GM19193 (cell line): Measurements from ENCODE around the gene TWF1.

Experiments
- POLR2A ChIP-seq: IDR thresholded peaks from 4 replicates; pipeline ENCODE4 v1.6.1; 2011; ENCODE audit not compliant: insufficient read depth, insufficient read length; ENCODE audit errors: extremely low read depth

TWF1 gene

GRCh38 chr12:43758728-43759563 is 47.2 kb downstream of the TWF1 start, which contains the start of the genes IRAK4 and PUS7L:
IRAK4 (plus strand) TSS chr12:43758951; CDS start chr12:43768112, 9,161 bp downstream.
PUS7L (minus strand) TSS chr12:43758790; CDS start chr12:43755245, 3,545 bp downstream.
- peak; percentile 98 for TF ChIP-seq POLR2A

GRCh38 chr12:43758247-43758727 is 47.8 kb downstream of the TWF1 start:
- TF ChIP-seq POLR2A, result no peak

- no peak for TF ChIP-seq POLR2A
These were observed 52.1 kb downstream of the TWF1 start for GRCh38 chr12:43754015-43754414.

- no peak for TF ChIP-seq POLR2A
These were observed 55.3 kb downstream of the TWF1 start for GRCh38 chr12:43750814-43751213.

- no peak for TF ChIP-seq POLR2A
These were observed 57.1 kb downstream of the TWF1 start for GRCh38 chr12:43749016-43749415.

- TF ChIP-seq POLR2A, result no peak
These were observed 61.3 kb downstream of the TWF1 start for GRCh38 chr12:43744826-43745225.
